NCI-H1417 (cell line): ENCODE measurements around the gene RPL7A.
"Not testable (repeated sequence)": the region's sequence is repeated elsewhere in the genome, so short reads cannot be mapped to it uniquely, and the experiment has no call there.

Experiments used
- DNase-seq, 3 experiments: peaks; one replicate each; lab custom pipeline; 2025; lab: John Stamatoyannopoulos, UW

Gene RPL7A

DNA sequence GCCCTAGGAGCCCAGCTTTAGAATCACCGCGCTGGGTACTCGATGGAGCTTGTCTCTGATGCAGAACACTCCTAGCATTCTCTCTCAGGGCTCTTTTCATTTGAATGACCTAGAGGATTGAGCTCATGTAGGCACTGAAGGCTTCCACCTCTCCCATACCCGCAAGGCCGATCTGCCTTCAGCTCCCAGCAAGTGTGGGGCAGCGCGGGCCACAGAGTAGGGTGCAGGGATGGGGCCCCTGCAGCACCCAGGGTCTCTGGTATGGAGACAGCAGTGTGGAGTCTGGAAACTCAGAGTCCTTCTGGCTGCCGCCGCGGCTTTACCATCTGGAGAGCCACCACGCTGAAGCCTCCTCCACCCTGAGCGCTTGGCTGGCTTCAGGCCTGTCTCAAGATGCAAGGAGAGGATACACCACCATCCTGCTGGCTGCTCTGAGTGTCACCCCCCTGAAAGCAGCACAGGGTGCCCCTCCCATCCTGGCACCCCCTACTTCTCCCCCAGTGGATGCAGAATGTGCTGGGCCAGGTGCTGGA lies 41.1 kb downstream of the RPL7A start:
- no peak for DNase-seq

DNA sequence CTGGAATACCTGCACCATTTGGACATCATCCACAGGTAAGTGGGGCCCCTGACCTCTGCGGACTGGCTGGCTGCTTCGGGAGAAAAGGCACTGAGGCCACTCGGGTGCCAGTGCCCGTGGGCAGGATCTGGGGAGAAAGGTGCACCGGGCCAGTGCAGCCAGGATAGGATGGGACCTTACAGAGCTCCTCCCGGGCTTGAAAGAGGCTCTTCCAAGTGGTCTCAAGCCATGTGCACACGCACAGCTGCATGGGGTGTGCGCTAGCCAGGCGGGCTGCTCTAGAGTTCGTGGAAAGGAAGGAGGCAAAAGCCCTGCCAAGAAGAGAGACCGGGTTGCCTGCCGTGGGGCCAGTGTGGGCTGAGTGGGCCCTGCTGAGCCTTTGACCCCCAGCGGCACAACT lies 41.5 kb downstream of the RPL7A start:
- DNase-seq, result no peak

DNA sequence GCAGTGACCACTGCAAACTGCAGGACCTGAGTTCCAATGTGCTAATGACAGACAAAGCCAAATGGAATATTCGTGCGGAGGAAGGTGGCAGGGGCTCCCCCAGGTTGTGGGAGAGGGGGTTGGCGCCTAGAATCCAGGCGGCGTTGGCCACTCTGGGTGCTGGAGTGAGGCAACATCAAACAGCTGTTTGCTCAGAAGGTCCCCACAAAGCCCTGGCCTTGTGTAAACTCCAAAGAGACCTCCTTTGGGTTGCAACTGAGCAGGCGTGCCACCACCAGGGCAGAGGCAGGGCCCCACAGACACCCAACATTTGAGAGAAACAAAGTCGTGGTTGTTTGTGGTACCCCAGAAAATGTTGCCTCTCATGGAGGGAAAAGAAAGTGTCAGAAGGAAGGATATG lies 42.7 kb downstream of the RPL7A start:
- no peak for DNase-seq

DNA sequence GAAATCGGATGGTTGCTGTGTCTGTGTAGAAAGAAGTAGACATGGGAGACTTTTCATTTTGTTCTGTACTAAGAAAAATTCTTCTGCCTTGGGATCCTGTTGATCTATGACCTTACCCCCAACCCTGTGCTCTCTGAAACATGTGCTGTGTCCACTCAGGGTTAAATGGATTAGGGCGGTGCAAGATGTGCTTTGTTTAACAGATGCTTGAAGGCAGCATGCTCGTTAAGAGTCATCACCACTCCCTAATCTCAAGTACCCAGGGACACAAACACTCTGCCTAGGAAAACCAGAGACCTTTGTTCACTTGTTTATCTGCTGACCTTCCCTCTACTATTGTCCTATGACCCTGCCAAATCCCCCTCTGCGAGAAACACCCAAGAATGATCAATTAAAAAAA lies 43.4 kb downstream of the RPL7A start:
- not testable (repeated sequence) for DNase-seq

DNA sequence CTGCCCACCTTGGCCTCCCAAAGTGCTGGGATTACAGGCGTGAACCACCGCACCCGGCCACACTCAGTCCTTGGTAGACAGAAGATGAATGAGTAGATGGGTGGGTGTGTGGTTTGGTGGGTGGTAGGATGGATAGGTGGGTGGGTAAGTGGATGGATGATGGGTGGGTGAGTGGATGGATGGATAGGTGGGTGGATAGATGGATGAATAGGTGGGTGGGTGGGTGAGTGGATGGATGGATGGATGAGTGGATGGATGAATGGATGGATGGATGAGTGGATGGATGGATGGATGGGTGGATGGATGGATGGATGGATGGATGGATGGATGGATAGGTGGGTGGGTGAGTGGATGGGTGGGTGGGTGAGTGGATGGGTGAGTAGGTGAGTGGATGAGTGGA lies 44.3 kb downstream of the RPL7A start:
- not testable (repeated sequence) for DNase-seq

DNA sequence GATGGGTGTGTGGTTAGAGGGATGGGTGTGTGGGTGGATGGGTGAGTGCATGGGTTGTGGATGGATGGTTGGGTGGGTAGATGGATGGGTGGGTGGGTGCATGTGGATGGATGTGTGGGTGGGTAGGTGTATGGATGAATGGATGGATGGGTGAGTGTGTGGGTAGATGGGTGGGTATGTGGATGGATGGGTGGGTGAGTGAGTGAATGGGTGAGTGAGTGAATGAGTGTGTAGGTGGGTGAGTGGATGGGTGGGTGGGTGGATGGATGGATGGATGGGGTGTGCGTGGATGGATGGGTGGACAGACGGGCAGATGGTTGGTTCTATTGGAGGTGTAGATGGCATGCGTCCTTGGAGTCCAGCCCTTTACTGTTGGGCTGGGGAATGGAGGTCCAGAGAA lies 45.4 kb downstream of the RPL7A start:
- DNase-seq, result no peak

DNA sequence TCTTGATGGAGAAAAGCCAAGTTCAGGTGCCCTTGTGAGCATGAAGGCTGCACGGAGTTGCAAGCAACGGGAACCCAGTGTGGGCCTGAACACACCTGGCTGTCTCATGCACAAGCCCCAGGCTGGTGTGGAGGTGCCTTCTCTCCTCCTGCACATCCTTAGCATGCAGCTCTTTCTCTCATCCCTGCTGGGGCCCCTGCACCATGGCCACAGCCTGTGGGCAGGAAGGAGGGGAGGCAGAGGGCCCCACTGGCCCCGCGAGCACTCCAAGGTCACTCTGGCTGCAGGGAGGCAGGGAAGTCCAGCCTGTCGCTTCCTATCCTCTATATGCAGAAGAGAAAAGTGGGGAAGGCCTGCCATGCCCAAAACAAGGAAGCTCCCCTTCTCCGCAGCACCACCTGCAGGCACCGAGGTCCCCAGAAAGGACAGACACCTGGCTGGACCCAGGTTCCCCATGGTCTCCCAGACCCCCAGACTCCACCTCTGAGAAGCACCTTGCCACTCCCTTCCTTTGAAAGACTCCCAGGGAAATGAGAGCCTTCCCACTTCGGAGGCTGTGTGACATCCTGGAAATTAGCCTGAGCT lies 46.8 kb downstream of the RPL7A start:
- DNase-seq, result no peak

DNA sequence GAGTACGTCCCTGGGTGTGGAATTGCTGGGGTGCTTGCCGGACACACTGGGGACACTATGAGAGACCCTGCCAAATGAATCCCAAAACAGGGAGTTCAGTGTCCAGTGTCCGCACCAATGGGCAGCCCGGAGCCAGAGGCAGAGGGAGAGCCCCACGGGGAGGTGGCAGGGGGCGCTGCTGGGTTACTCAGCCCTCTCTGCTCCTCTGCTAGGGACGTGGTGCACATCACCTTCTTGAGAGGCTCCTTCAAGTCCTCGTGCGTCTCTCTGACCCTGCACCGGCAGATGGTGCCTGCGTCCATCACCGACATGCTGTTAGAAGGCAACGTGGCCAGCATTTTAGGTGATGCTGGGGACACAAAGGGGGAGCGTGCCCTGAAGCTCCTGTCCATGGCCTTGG lies 48.9 kb downstream of the RPL7A start:
- no peak for DNase-seq

DNA sequence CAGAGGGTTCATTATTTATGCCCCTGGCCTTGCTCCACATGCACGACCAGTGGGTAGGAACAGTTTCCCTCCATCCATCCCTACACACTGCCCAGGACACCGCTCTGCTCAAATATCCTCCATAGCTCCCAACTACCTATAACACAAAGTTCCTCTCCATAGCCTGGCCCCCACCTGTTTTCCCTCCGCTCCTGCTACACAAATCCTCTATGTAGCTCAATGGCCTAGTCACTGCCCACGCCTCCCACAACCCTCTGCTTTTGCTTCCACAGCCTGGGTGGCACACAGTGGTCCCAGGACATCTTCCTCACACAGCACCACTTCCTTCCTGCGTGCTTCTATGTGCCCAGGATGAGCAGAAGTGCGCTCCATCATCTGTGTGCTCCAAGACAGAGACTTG lies 49.4 kb downstream of the RPL7A start:
- no peak for DNase-seq

DNA sequence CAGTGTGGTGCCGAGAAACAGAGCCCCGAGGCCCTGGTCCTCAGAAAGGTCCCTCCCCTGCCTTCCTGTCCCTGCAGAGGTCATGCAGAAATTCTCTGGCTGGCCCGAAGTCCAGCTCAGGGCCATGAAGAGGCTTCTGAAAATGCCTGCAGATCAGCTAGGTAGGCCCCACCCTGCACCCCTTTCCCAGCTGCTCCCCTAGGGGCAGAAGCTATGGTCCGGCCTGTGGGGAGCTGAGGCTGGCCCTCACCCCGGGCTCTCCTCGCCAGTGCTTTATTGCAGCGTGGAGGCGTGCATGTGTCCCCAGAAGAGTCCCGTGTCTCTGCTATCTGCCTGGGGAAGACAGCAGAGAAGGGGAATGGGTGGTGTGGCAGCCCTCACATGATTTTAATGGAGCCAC lies 49.9 kb downstream of the RPL7A start:
- no peak for DNase-seq

DNA sequence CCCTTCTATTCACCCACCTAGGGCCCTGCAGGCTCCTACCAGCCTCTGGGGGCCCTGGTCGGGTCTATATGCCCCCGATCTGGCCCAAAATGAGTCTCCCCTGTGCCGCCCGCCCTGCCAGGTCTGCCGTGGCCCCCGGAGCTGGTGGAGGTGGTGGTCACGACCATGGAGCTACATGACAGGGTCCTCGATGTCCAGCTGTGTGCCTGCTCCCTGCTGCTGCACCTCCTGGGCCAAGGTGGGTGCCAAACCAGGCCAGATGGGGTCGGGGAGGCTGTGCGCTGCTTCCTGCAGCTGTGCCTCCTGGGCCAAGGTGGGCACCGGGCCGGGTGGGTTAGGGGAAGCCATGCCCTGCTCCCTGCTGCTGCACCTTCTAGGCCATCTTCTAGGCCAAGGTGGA lies 52.3 kb downstream of the RPL7A start:
- no peak for DNase-seq
